ENCODE data around the gene OR56A5. TPM values are rescaled to one million over a fixed set of nuclear protein-coding genes. Genes with fewer than 3 reads are reported as not detected.
"Not testable (repeated sequence)": the region's sequence is repeated elsewhere in the genome, so short reads cannot be mapped to it uniquely, and the experiment has no call there.

The OR56A5 gene
- total RNA-seq (2014; rRNA removed; shearing (Covaris generic)) = not detected in 2 replicates
- not detected in 2 replicates for polyA plus RNA-seq (2014; cell fraction: nucleus; rRNA removed)

GRCh38 chr11:5968394-5968793, at the start of gene OR56A5:
OR56A5 (minus strand) TSS chr11:5968494; CDS start chr11:5968494, 0 bp downstream.
- no peak for DNase-seq (ENCODE audit: extremely low read depth, low read depth)

GRCh38 chr11:6013042-6013441, 44.7 kb upstream of the OR56A5 start:
- DNase-seq (ENCODE audit: extremely low read depth, low read depth) = no peak

- no peak for DNase-seq (ENCODE audit: extremely low read depth, low read depth)
Observed at GRCh38 chr11:6012035-6012668, 43.9 kb upstream of the OR56A5 start.

- DNase-seq (ENCODE audit: extremely low read depth, low read depth) = no peak
Observed at GRCh38 chr11:6006846-6007245, 38.6 kb upstream of the OR56A5 start, which contains the start of gene OR56A4. OR56A4 (minus strand) TSS chr11:6006946; CDS start chr11:6002992, 3,954 bp downstream.

- no peak for DNase-seq (ENCODE audit: extremely low read depth, low read depth)
Observed at GRCh38 chr11:6006395-6006794, 38.1 kb upstream of the OR56A5 start.

- DNase-seq (ENCODE audit: extremely low read depth, low read depth) = no peak
Observed at GRCh38 chr11:6002202-6002699, 34.0 kb upstream of the OR56A5 start.

- no peak for DNase-seq (ENCODE audit: extremely low read depth, low read depth)
Observed at GRCh38 chr11:5994791-5995190, 26.5 kb upstream of the OR56A5 start.

- DNase-seq (ENCODE audit: extremely low read depth, low read depth) = peak; percentile 3
Observed at GRCh38 chr11:5992604-5993251, 24.4 kb upstream of the OR56A5 start.

- no peak for DNase-seq (ENCODE audit: extremely low read depth, low read depth)
Observed at GRCh38 chr11:5992150-5992549, 23.9 kb upstream of the OR56A5 start.

GRCh38 chr11:5989203-5989602, 20.9 kb upstream of the OR56A5 start:
- no peak for DNase-seq (ENCODE audit: extremely low read depth, low read depth)

- no peak for DNase-seq (ENCODE audit: extremely low read depth, low read depth)
Observed at GRCh38 chr11:5986885-5987284, 18.6 kb upstream of the OR56A5 start, which contains the start of gene OR52L1. OR52L1 (minus strand) TSS chr11:5986985; CDS start chr11:5986930, 55 bp downstream.

- no peak for DNase-seq (ENCODE audit: extremely low read depth, low read depth)
Observed at GRCh38 chr11:5983443-5983842, 15.1 kb upstream of the OR56A5 start.

- DNase-seq (ENCODE audit: extremely low read depth, low read depth) = no peak
Observed at GRCh38 chr11:5973530-5973929, 5.2 kb upstream of the OR56A5 start.

GRCh38 chr11:5967708-5968107, 586 bp downstream of the OR56A5 start:
- DNase-seq (ENCODE audit: extremely low read depth, low read depth) = no peak

- DNase-seq (ENCODE audit: extremely low read depth, low read depth) = no peak
Observed at GRCh38 chr11:5966958-5967357, 1.3 kb downstream of the OR56A5 start.

- not testable (repeated sequence) for DNase-seq (ENCODE audit: extremely low read depth, low read depth)
Observed at GRCh38 chr11:5960704-5961320, 7.5 kb downstream of the OR56A5 start.

GRCh38 chr11:5955586-5955985, 12.7 kb downstream of the OR56A5 start:
- DNase-seq (ENCODE audit: extremely low read depth, low read depth) = no peak

GRCh38 chr11:5941951-5942350, 26.3 kb downstream of the OR56A5 start, which contains the start of gene OR56A3:
OR56A3 (plus strand) TSS chr11:5942251; CDS start chr11:5947347, 5,096 bp downstream.
- DNase-seq (ENCODE audit: extremely low read depth, low read depth) = no peak

GRCh38 chr11:5940748-5941147, 27.5 kb downstream of the OR56A5 start:
- DNase-seq (ENCODE audit: extremely low read depth, low read depth) = no peak

- DNase-seq (ENCODE audit: extremely low read depth, low read depth) = no peak
Observed at GRCh38 chr11:5938603-5938965, 29.7 kb downstream of the OR56A5 start.

GRCh38 chr11:5937868-5938602, 30.3 kb downstream of the OR56A5 start:
- DNase-seq (ENCODE audit: extremely low read depth, low read depth) = no peak

All from NCI-H460 (cell line).